Mesendoderm (in vitro differentiated cells): Measurements from ENCODE around the gene SUPT5H.

Source experiments
- DNase-seq: peaks from one replicate; pipeline ENCODE4 v3.0.0; 2013
- H2AK5ac ChIP-seq: 2 replicates; pipeline ENCODE4 v1.6.1; 2013; ENCODE audit warnings: low read length, inconsistent platforms
- H2BK120ac ChIP-seq: 2 replicates; pipeline ENCODE4 v1.6.1; 2013; ENCODE audit warnings: low read depth, mild to moderate bottlenecking, low read length, moderate library complexity, mixed read lengths
- H2BK15ac ChIP-seq: replicated peaks from 2 replicates; pipeline ENCODE4 v1.6.1; 2013; ENCODE audit warnings: low read depth, mild to moderate bottlenecking, moderate library complexity
- H2BK5ac ChIP-seq: 2 replicates; pipeline ENCODE4 v1.6.1; 2013; ENCODE audit warnings: low read length, inconsistent platforms
- H3K18ac ChIP-seq: 2 replicates; pipeline ENCODE4 v1.6.1; 2013; ENCODE audit warnings: mild to moderate bottlenecking, low read length, mixed read lengths
- H3K23ac ChIP-seq: one replicate; pipeline ENCODE4 v1.6.1; 2013; ENCODE audit warnings: low read length
- H3K27ac ChIP-seq: 2 replicates; pipeline ENCODE4 v1.5.1; 2013; ENCODE audit warnings: low read depth, mild to moderate bottlenecking, inconsistent platforms, low read length, moderate library complexity
- H3K27me3 ChIP-seq: 2 replicates; pipeline ENCODE4 v1.6.1; 2013; ENCODE audit warnings: low read length, control low read depth, mild to moderate bottlenecking, inconsistent platforms; ENCODE audit not compliant: insufficient read depth, poor library complexity
- H3K36me3 ChIP-seq: 2 replicates; pipeline ENCODE4 v1.6.1; 2013; ENCODE audit warnings: low read length, inconsistent platforms; ENCODE audit not compliant: control insufficient read depth, insufficient read depth
- H3K4ac ChIP-seq: one replicate; pipeline ENCODE4 v1.6.1; 2013; ENCODE audit warnings: low read depth, mild to moderate bottlenecking, low read length, moderate library complexity
- H3K4me1 ChIP-seq: 2 replicates; pipeline ENCODE4 v1.6.1; 2013; ENCODE audit warnings: low read depth, low read length, inconsistent platforms; ENCODE audit not compliant: control insufficient read depth
- H3K4me2 ChIP-seq: 2 replicates; pipeline ENCODE4 v1.6.1; 2013; ENCODE audit warnings: low read length
- H3K4me3 ChIP-seq: 2 replicates; pipeline ENCODE4 v1.5.1; 2013; ENCODE audit warnings: mild to moderate bottlenecking, low read length
- H3K56ac ChIP-seq: one replicate; pipeline ENCODE4 v1.6.1; 2013; ENCODE audit warnings: low read length
- H3K79me1 ChIP-seq: 2 replicates; pipeline ENCODE4 v1.6.1; 2013; ENCODE audit warnings: low read length, inconsistent platforms
- H3K79me2 ChIP-seq: 2 replicates; pipeline ENCODE4 v1.6.1; 2013; ENCODE audit warnings: mild to moderate bottlenecking, low read length; ENCODE audit not compliant: control insufficient read depth, insufficient read depth
- H3K9ac ChIP-seq: 2 replicates; pipeline ENCODE4 v1.6.1; 2013; ENCODE audit warnings: low read length, inconsistent platforms
- H4K5ac ChIP-seq: one replicate; pipeline ENCODE4 v1.6.1; 2013; ENCODE audit warnings: low read length
- H4K8ac ChIP-seq: one replicate; pipeline ENCODE4 v1.6.1; 2013; ENCODE audit warnings: low read depth, mild to moderate bottlenecking, control low read depth, low read length, moderate library complexity
- WGBS: extraction: QIAGEN DNeasy Blood & Tissue Kit; methylation state at CpG from one replicate; pipeline ENCODE4 v1.1.7; 2013; ENCODE audit warnings: low lambda C conversion rate, missing lambda C conversion rate; ENCODE audit not compliant: insufficient coverage; ENCODE audit errors: extremely low coverage; 5-methylcytosine and 5-hydroxymethylcytosine counted together

The SUPT5H gene

DNA sequence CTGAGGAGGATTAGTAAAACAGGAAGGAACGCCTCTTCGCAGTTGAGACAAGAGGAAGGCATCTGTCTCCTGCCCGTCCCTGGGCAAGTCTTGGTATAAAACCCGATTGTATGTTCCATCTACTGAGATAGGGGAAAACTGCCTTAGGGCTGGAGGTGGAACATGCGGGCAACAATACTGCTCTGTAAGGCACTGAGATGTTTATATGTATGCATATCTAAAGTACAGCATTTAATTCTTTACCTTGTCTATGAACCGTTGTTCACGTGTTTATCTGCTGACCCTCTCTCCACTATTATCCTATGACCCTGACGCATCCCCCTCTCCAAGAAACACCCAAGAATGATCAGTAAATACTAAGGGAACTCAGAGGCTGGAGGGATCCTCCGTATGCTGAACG, 34.5 kb downstream of the SUPT5H start:
- Histone ChIP-seq H3K18ac (no peak overlapping the region), H3K27ac (no peak overlapping the region), H4K8ac (no peak overlapping the region), H2BK5ac (no peak overlapping the region), H3K4me1 (no peaks in the 10 kb centered on the region), H3K79me1 (peaks cover 14% of the 10 kb centered on the region), H3K4me2 (no peak overlapping the region), H3K36me3 (peaks cover 11% of the 10 kb centered on the region), H2AK5ac (no peak overlapping the region), H4K5ac (no peak overlapping the region), H3K79me2 (peaks cover 17% of the 10 kb centered on the region), H3K9ac (peak overlapping the region; percentile 66), H2BK15ac (no peak overlapping the region), H2BK120ac (no peak overlapping the region), H3K4me3 (no peak overlapping the region), H3K4ac (no peak overlapping the region), H3K23ac (no peak overlapping the region), H3K27me3 (no peaks in the 10 kb centered on the region), H3K56ac (peak overlapping the region; percentile 78)
- no peak for DNase-seq
- WGBS = no CpG with 5 or more reads among the region's 10 CpGs

DNA sequence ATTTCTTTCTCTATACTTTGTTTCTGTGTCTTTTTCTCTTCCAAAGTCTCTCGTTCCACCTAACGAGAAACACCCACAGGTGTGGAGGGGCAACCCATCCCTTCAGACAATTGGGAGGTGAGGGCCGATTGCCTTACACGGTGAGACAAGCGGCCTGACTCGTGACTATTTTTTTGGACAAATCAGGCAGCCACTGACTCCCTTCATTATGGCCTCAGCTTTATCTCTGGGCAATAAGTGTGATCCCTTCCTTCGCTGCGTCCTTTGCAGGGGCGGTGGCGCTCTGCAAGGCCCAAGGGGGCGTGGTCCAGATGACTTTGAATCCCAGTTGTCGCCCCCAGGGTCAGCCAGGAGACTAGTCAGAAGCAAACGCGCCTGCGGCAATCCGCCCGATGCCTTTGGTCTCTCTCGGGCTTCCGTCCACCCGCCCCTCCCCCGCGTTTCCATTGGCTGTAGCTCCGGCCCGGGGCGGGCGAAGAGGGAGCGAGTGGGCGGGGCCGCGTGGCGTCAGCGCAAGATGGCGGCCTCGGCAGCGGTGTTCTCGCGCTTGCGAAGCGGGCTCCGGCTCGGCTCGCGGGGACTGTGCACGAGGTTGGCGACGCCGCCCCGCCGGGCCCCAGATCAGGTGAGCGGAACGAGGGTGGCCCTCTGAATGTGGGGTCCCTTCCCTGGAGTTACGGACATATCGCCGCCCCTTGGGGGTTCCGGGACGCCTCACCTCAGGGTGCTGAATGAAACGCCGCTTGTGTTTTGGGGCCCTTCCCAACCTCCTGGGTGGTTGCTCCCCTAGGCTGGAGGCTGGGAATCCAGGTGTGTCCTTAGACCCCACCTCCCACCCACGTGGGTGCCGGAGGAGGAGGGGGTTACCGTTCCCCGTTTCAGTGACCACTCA, 35.2 kb downstream of the SUPT5H start, which contains the start of gene TIMM50:
TSS of gene TIMM50 (plus strand) at position 502 of the 892 bp plus-strand sequence. CDS start at position 518, 16 bp downstream.
- Histone ChIP-seq H3K9ac (peak within 1 kb of the TSS; percentile 98), H3K79me2 (peaks cover 17% of the 10 kb centered on the region), H3K27me3 (no peaks in the 10 kb centered on the region), H2AK5ac (no peak within 1 kb of the TSS), H2BK120ac (no peak within 1 kb of the TSS), H3K18ac (no peak within 1 kb of the TSS), H2BK15ac (no peak within 1 kb of the TSS), H2BK5ac (peak within 1 kb of the TSS; percentile 50), H3K56ac (peak within 1 kb of the TSS; percentile 98), H4K8ac (no peak within 1 kb of the TSS), H3K79me1 (peaks cover 14% of the 10 kb centered on the region), H3K23ac (peak within 1 kb of the TSS; percentile 73), H3K4me3 (peak within 1 kb of the TSS; percentile 99), H3K36me3 (peaks cover 9% of the 10 kb centered on the region), H4K5ac (no peak within 1 kb of the TSS), H3K4me1 (no peaks in the 10 kb centered on the region), H3K4ac (peak within 1 kb of the TSS; percentile 6), H3K4me2 (peak within 1 kb of the TSS; percentile 96), H3K27ac (peak within 1 kb of the TSS; percentile 25)
- peak; percentile 99 for DNase-seq
- no CpG with 5 or more reads among the region's 62 CpGs for WGBS

DNA sequence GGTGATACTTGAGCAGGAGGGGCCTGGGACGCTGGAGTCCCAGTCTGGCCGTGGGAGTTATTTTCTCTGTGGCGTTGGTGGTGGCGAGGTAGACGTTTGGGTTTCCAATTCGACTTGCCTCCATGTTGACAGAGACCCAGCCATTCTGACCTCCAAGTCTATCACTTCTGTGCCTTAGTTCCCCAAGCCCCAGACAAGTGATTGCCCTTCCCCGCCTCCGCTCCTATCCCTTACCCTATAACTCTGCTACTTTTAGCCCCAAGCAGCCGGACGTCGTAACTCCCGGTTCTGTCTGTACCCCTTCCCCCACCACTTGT, 35.8 kb downstream of the SUPT5H start:
- H3K23ac ChIP-seq = peak overlapping the region; percentile 73
- H2AK5ac ChIP-seq = no peak overlapping the region
- peak overlapping the region; percentile 6 for H3K4ac ChIP-seq
- no peak overlapping the region for H3K27ac ChIP-seq
- WGBS = no CpG with 5 or more reads among the region's 12 CpGs
- no peak for DNase-seq
- H2BK5ac ChIP-seq = peak overlapping the region; percentile 50
- peak overlapping the region; percentile 96 for H3K4me2 ChIP-seq
- H3K4me1 ChIP-seq = no peaks in the 10 kb centered on the region
- H4K5ac ChIP-seq = no peak overlapping the region
- H2BK120ac ChIP-seq = no peak overlapping the region
- no peaks in the 10 kb centered on the region for H3K27me3 ChIP-seq
- peaks cover 6% of the 10 kb centered on the region for H3K36me3 ChIP-seq
- peak overlapping the region; percentile 98 for H3K9ac ChIP-seq
- peaks cover 14% of the 10 kb centered on the region for H3K79me1 ChIP-seq
- H3K4me3 ChIP-seq = peak overlapping the region; percentile 99
- H3K18ac ChIP-seq = no peak overlapping the region
- H3K56ac ChIP-seq = peak overlapping the region; percentile 98
- no peak overlapping the region for H4K8ac ChIP-seq
- H2BK15ac ChIP-seq = no peak overlapping the region
- peaks cover 17% of the 10 kb centered on the region for H3K79me2 ChIP-seq

DNA sequence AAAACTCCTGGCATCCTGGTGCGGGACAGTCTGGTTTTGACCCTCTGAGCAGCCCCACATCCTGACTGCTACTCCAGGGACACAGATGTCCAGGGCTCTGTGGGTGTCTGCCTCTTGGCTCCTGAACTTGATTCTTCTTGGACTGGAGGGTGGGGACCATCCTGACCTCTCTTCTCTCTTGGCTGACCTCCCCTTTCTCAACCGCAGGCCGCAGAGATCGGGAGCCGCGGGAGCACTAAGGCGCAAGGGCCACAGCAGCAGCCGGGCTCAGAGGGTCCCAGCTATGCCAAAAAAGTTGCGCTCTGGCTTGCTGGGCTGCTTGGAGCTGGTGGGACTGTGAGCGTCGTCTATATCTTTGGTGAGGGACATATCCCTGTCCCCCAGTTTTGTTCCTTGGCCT, 36.3 kb downstream of the SUPT5H start:
- no peak overlapping the region for H4K5ac ChIP-seq

DNA sequence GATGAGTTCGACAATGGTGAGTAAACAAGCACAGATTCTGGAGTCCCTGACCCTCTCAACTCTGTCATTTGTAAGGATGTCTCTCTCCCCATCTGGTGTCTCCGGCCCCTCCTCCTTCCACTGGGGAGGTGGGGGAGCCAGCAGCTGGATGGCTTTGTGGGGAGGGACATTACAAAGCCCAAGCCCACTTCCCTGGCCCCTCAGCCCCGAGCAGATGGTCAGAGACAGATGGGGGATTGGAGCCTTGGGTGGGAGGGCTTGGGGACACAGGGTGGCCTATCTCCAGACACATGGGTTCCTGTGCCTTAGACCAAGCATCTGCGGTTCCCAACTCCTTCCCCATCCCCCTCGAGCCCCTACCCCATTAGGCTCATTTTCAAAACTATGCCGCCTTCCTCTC, 37.8 kb downstream of the SUPT5H start:
- H3K23ac ChIP-seq = no peak overlapping the region
- peaks cover 6% of the 10 kb centered on the region for H3K36me3 ChIP-seq
- no peak overlapping the region for H2BK5ac ChIP-seq
- no peak overlapping the region for H4K5ac ChIP-seq
- H4K8ac ChIP-seq = no peak overlapping the region
- H3K4me2 ChIP-seq = no peak overlapping the region
- H3K27ac ChIP-seq = no peak overlapping the region
- H3K4ac ChIP-seq = no peak overlapping the region
- DNase-seq = no peak
- no peak overlapping the region for H3K56ac ChIP-seq
- H3K79me1 ChIP-seq = peaks cover 17% of the 10 kb centered on the region
- H3K4me3 ChIP-seq = no peak overlapping the region
- WGBS = no CpG with 5 or more reads among the region's 6 CpGs
- H3K9ac ChIP-seq = no peak overlapping the region
- no peak overlapping the region for H3K18ac ChIP-seq
- H3K4me1 ChIP-seq = no peaks in the 10 kb centered on the region
- no peak overlapping the region for H2BK15ac ChIP-seq
- no peak overlapping the region for H2AK5ac ChIP-seq
- peaks cover 17% of the 10 kb centered on the region for H3K79me2 ChIP-seq
- H3K27me3 ChIP-seq = no peaks in the 10 kb centered on the region
- H2BK120ac ChIP-seq = no peak overlapping the region

More for the DNA sequence above, 36.3 kb downstream of the SUPT5H start:
- H3K23ac ChIP-seq = no peak overlapping the region
- no peaks in the 10 kb centered on the region for H3K27me3 ChIP-seq
- no peak for DNase-seq
- peaks cover 17% of the 10 kb centered on the region for H3K79me2 ChIP-seq
- H3K4me2 ChIP-seq = peak overlapping the region; percentile 96
- peak overlapping the region; percentile 98 for H3K56ac ChIP-seq
- no peaks in the 10 kb centered on the region for H3K4me1 ChIP-seq
- H3K27ac ChIP-seq = no peak overlapping the region
- H2BK5ac ChIP-seq = no peak overlapping the region
- peak overlapping the region; percentile 98 for H3K9ac ChIP-seq
- H3K36me3 ChIP-seq = peaks cover 6% of the 10 kb centered on the region
- peaks cover 14% of the 10 kb centered on the region for H3K79me1 ChIP-seq
- no peak overlapping the region for H2BK120ac ChIP-seq
- no peak overlapping the region for H4K8ac ChIP-seq
- H3K4ac ChIP-seq = no peak overlapping the region
- H3K4me3 ChIP-seq = peak overlapping the region; percentile 99
- no peak overlapping the region for H2AK5ac ChIP-seq
- H2BK15ac ChIP-seq = no peak overlapping the region
- H3K18ac ChIP-seq = no peak overlapping the region
- WGBS = no CpG with 5 or more reads among the region's 11 CpGs
